Liver (tissue), 3 donors: ENCODE data around the gene PAIP2.

ENCODE experiments used
- CTCF ChIP-seq: fragments of 150-350 bp; IDR thresholded peaks from 2 replicates; pipeline ENCODE4 v1.5.1; 2017; ENCODE audit warnings: improper control_type of control experiment, low read depth, low read length; ENCODE audit not compliant: missing input control
- GABPA ChIP-seq, 2 donors: IDR thresholded peaks in 1 of 2; conservative IDR thresholded peaks in 1 of 2; 2 replicates each; pipeline ENCODE4 v1.6.1; 2016; ENCODE audit warnings: antibody characterized with exemption in 2 of 2, mild to moderate bottlenecking in 1 of 2, moderate library complexity in 1 of 2
- JUND ChIP-seq, 2 donors: IDR thresholded peaks; 2 replicates each; pipeline ENCODE4 v1.6.1; 2016; ENCODE audit warnings: antibody characterized with exemption in 2 of 2
- MAX ChIP-seq: IDR thresholded peaks from 2 replicates; pipeline ENCODE4 v1.6.1; 2016; ENCODE audit warnings: antibody characterized with exemption
- RAD21 ChIP-seq, 2 donors: IDR thresholded peaks; 2 replicates each; pipeline ENCODE4 v1.6.1; 2016; ENCODE audit warnings: antibody characterized with exemption in 2 of 2, mild to moderate bottlenecking in 2 of 2
- RXRA ChIP-seq, 2 donors: IDR thresholded peaks; 2 replicates each; pipeline ENCODE4 v1.6.1; 2017 to 2018; ENCODE audit warnings: antibody characterized with exemption in 2 of 2, mild to moderate bottlenecking in 1 of 2
- SP1 ChIP-seq: IDR thresholded peaks from 2 replicates; pipeline ENCODE4 v1.6.1; 2018; ENCODE audit warnings: antibody characterized with exemption, mild to moderate bottlenecking
- TF ChIP-seq, protein P1 (sequence below): IDR thresholded peaks from 2 replicates; pipeline ENCODE4 v1.6.1; 2016; ENCODE audit warnings: antibody characterized with exemption
- donor health status: healthy.
- donor health status: healthy.

DNA sequence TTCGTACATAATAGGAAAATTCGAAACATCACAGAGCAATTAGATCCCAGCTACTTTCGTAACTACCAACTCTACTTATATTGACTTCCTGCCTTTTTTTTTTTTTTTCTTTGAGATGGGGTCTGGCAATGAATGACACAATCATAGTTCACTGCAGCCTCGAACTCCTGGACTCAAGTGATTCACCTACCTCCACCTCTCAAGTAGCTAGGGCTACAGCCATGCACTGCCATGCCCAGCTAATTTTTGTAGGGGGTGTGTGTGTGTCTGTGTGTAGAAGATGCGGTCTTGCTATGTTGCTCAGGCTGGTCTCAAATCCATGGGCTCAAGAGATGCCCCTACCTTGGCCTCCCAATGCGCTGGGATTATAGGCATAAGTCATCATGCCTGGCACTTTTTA lies 5.8 kb upstream of the PAIP2 start:
- no peak for TF ChIP-seq JUND (IDR thresholded peaks at IDR 0.05)
- TF ChIP-seq CTCF, result no peak
- TF ChIP-seq RXRA (IDR thresholded peaks at IDR 0.05), result no peak
- TF ChIP-seq SP1, result no peak
- TF ChIP-seq, protein P1, sequence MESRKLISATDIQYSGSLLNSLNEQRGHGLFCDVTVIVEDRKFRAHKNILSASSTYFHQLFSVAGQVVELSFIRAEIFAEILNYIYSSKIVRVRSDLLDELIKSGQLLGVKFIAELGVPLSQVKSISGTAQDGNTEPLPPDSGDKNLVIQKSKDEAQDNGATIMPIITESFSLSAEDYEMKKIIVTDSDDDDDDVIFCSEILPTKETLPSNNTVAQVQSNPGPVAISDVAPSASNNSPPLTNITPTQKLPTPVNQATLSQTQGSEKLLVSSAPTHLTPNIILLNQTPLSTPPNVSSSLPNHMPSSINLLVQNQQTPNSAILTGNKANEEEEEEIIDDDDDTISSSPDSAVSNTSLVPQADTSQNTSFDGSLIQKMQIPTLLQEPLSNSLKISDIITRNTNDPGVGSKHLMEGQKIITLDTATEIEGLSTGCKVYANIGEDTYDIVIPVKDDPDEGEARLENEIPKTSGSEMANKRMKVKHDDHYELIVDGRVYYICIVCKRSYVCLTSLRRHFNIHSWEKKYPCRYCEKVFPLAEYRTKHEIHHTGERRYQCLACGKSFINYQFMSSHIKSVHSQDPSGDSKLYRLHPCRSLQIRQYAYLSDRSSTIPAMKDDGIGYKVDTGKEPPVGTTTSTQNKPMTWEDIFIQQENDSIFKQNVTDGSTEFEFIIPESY, result no peak
- TF ChIP-seq RAD21 (IDR thresholded peaks at IDR 0.05), result no peak
- no peak for TF ChIP-seq MAX
- no peak for TF ChIP-seq GABPA (IDR thresholded peaks at IDR 0.05 in 1 of 2, conservative IDR thresholded peaks at IDR 0.05 in 1 of 2)
